Fibroblast of lung (primary cell): Measurements from ENCODE around the gene SRL.

Source experiments
- EZH2 ChIP-seq: IDR thresholded peaks from 2 replicates; pipeline ENCODE4 v1.5.1; 2012; ENCODE audit warnings: low read length, control low read depth, mild to moderate bottlenecking; ENCODE audit errors: missing control alignments
- TF ChIP-seq, protein P1 (sequence below), 2 donors: IDR thresholded peaks in 1 of 2; conservative IDR thresholded peaks in 1 of 2; 1 replicate in 1 of 2; 2 replicates in 1 of 2; pipeline ENCODE4 v1.5.1; 2011 to 2012; ENCODE audit warnings: low read length in 2 of 2, control low read depth in 1 of 2, inconsistent platforms in 1 of 2, low read depth in 1 of 2, mild to moderate bottlenecking in 1 of 2

DNA sequence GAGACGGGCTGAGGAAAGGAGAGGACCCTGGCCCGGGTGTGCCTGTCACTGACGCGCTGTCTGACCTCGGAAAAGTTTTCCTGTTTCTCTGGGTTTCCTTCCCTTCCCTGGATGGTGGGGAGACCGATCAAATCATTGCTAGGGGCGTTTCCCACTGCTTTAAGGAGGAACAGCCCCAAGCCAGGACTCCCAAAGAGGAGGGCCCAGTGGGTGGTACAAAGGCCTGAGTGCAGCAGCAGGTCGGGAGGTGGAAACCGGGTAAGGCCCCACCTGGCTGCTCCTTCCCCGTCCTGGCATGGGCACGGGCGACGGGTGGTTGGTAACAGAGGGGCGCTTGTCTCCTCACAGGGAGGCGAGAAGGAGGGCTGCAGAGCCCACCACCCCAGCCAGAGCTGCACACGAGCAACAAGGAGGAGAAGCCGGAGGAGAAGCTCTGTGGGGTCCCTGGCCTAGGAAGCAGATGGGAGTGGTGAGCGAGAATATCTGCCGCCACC lies 2.2 kb downstream of the SRL start:
- TF ChIP-seq, protein P1, sequence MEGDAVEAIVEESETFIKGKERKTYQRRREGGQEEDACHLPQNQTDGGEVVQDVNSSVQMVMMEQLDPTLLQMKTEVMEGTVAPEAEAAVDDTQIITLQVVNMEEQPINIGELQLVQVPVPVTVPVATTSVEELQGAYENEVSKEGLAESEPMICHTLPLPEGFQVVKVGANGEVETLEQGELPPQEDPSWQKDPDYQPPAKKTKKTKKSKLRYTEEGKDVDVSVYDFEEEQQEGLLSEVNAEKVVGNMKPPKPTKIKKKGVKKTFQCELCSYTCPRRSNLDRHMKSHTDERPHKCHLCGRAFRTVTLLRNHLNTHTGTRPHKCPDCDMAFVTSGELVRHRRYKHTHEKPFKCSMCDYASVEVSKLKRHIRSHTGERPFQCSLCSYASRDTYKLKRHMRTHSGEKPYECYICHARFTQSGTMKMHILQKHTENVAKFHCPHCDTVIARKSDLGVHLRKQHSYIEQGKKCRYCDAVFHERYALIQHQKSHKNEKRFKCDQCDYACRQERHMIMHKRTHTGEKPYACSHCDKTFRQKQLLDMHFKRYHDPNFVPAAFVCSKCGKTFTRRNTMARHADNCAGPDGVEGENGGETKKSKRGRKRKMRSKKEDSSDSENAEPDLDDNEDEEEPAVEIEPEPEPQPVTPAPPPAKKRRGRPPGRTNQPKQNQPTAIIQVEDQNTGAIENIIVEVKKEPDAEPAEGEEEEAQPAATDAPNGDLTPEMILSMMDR (conservative IDR thresholded peaks at IDR 0.05 in 1 of 2, IDR thresholded peaks at IDR 0.05 in 1 of 2; ENCODE audit: low read depth in 1 of 2, low read length in 2 of 2): no peak
- TF ChIP-seq EZH2: no peak
